22Rv1 (cell line): ENCODE measurements around the gene TM2D3.

Experiments used
- CTCF ChIP-seq: fragments of 450-650 bp; IDR thresholded peaks from 2 replicates; pipeline ENCODE4 v1.5.1; 2017; ENCODE audit warnings: mild to moderate bottlenecking
- ZFX ChIP-seq: fragments of 450-650 bp; IDR thresholded peaks from 2 replicates; pipeline ENCODE4 v1.6.1; 2017; ENCODE audit warnings: antibody characterized with exemption, borderline replicate concordance

DNA sequence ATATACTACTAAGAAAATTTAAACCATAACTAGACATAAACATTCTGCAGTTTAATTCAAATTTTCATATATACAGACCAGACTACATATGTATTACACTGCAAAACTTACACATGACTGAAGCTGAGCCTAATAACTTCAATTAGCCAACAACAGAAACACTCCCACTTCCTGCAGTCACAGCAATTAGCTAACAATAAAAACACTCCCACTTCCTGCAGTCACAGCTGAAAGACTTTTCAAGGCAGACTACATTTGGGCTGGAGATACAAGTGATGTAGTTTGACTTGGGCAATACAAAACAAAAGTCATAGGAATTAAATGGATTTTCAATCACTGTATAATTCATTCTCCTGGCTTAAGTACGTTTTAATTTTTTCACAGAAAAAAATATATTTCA, 10.3 kb downstream of the TM2D3 start:
- TF ChIP-seq CTCF (no peak), ZFX (no peak)
